Activated naive CD4-positive, alpha-beta T cell treated with anti-CD3 and anti-CD28 coated beads, Interleukin-2, amount 50 U/mL, for 24 hours (primary cell): ENCODE data around the gene SCAND1.

ENCODE experiments used
- H3K27ac Mint-ChIP-seq: one replicate; pipeline ENCODE4 v1.8.0; 2021; ENCODE audit warnings: mild to moderate bottlenecking, mixed read lengths
- H3K27me3 Mint-ChIP-seq: one replicate; pipeline ENCODE4 v1.8.0; 2021; ENCODE audit warnings: mixed read lengths
- H3K36me3 Mint-ChIP-seq: one replicate; pipeline ENCODE4 v1.8.0; 2021; ENCODE audit warnings: mixed read lengths
- H3K4me1 Mint-ChIP-seq: one replicate; pipeline ENCODE4 v1.8.0; 2021; ENCODE audit warnings: mixed read lengths
- H3K4me3 Mint-ChIP-seq: one replicate; pipeline ENCODE4 v1.8.0; 2021; ENCODE audit warnings: mild to moderate bottlenecking, mixed read lengths
- H3K9me3 Mint-ChIP-seq: one replicate; pipeline ENCODE4 v1.8.0; 2021; ENCODE audit warnings: mixed read lengths

Gene SCAND1

GRCh38 chr20:35941620-35942019, 12.7 kb downstream of the SCAND1 start:
- Mint-ChIP-seq H3K36me3 (peaks cover 3% of the 10 kb centered on the region), H3K4me1 (no peaks in the 10 kb centered on the region), H3K27ac (no peak overlapping the region), H3K9me3 (no peaks in the 10 kb centered on the region), H3K27me3 (no peaks in the 10 kb centered on the region), H3K4me3 (no peak overlapping the region)

- Mint-ChIP-seq H3K4me1 (no peaks in the 10 kb centered on the region), H3K9me3 (no peaks in the 10 kb centered on the region), H3K27ac (no peak overlapping the region), H3K36me3 (peaks cover 3% of the 10 kb centered on the region), H3K4me3 (no peak overlapping the region), H3K27me3 (no peaks in the 10 kb centered on the region)
Measured at GRCh38 chr20:35939264-35939663, 15.0 kb downstream of the SCAND1 start.

GRCh38 chr20:35934050-35934449, 20.3 kb downstream of the SCAND1 start:
- peaks cover 9% of the 10 kb centered on the region for H3K36me3 Mint-ChIP-seq
- H3K4me1 Mint-ChIP-seq: peaks cover 4% of the 10 kb centered on the region
- H3K27ac Mint-ChIP-seq: peak overlapping the region; percentile 59

GRCh38 chr20:35929301-35929700, 25.0 kb downstream of the SCAND1 start:
- Mint-ChIP-seq H3K36me3 (peaks cover 18% of the 10 kb centered on the region), H3K9me3 (no peaks in the 10 kb centered on the region), H3K4me3 (no peak overlapping the region), H3K4me1 (peaks cover 4% of the 10 kb centered on the region), H3K27ac (no peak overlapping the region), H3K27me3 (no peaks in the 10 kb centered on the region)

More at GRCh38 chr20:35934050-35934449, 20.3 kb downstream of the SCAND1 start:
- H3K9me3 Mint-ChIP-seq: no peaks in the 10 kb centered on the region
- no peaks in the 10 kb centered on the region for H3K27me3 Mint-ChIP-seq
- H3K4me3 Mint-ChIP-seq: no peak overlapping the region

- H3K4me3 Mint-ChIP-seq: no peak overlapping the region
- peaks cover 8% of the 10 kb centered on the region for H3K36me3 Mint-ChIP-seq
- no peaks in the 10 kb centered on the region for H3K9me3 Mint-ChIP-seq
- H3K4me1 Mint-ChIP-seq: no peaks in the 10 kb centered on the region
- no peak overlapping the region for H3K27ac Mint-ChIP-seq
- no peaks in the 10 kb centered on the region for H3K27me3 Mint-ChIP-seq
Measured at GRCh38 chr20:35920523-35920922, 33.8 kb downstream of the SCAND1 start.

GRCh38 chr20:35918021-35918420, 36.3 kb downstream of the SCAND1 start:
- no peaks in the 10 kb centered on the region for H3K9me3 Mint-ChIP-seq
- H3K4me3 Mint-ChIP-seq: no peak overlapping the region
- peak overlapping the region; percentile 5 for H3K27ac Mint-ChIP-seq
- no peaks in the 10 kb centered on the region for H3K4me1 Mint-ChIP-seq
- H3K27me3 Mint-ChIP-seq: no peaks in the 10 kb centered on the region
- H3K36me3 Mint-ChIP-seq: peaks cover 11% of the 10 kb centered on the region

- H3K27ac Mint-ChIP-seq: peak overlapping the region; percentile 35
- H3K4me1 Mint-ChIP-seq: no peaks in the 10 kb centered on the region
Measured at GRCh38 chr20:35917077-35917476, 37.2 kb downstream of the SCAND1 start.

GRCh38 chr20:35912881-35913280, 41.4 kb downstream of the SCAND1 start:
- H3K27ac Mint-ChIP-seq: peak overlapping the region; percentile 57

More at GRCh38 chr20:35917077-35917476, 37.2 kb downstream of the SCAND1 start:
- no peaks in the 10 kb centered on the region for H3K9me3 Mint-ChIP-seq
- no peaks in the 10 kb centered on the region for H3K27me3 Mint-ChIP-seq
- peaks cover 13% of the 10 kb centered on the region for H3K36me3 Mint-ChIP-seq
- H3K4me3 Mint-ChIP-seq: no peak overlapping the region

GRCh38 chr20:35910254-35910653, 44.0 kb downstream of the SCAND1 start:
- Mint-ChIP-seq H3K27ac (peak overlapping the region; percentile 55), H3K36me3 (peaks cover 14% of the 10 kb centered on the region), H3K4me1 (peaks cover 26% of the 10 kb centered on the region), H3K4me3 (no peak overlapping the region), H3K27me3 (no peaks in the 10 kb centered on the region), H3K9me3 (no peaks in the 10 kb centered on the region)

More at GRCh38 chr20:35912881-35913280, 41.4 kb downstream of the SCAND1 start:
- Mint-ChIP-seq H3K4me3 (no peak overlapping the region), H3K27me3 (no peaks in the 10 kb centered on the region), H3K4me1 (peaks cover 17% of the 10 kb centered on the region), H3K36me3 (peaks cover 10% of the 10 kb centered on the region), H3K9me3 (no peaks in the 10 kb centered on the region)

- Mint-ChIP-seq H3K9me3 (no peaks in the 10 kb centered on the region), H3K27ac (peak overlapping the region; percentile 55), H3K27me3 (no peaks in the 10 kb centered on the region), H3K4me3 (no peak overlapping the region), H3K36me3 (peaks cover 16% of the 10 kb centered on the region), H3K4me1 (peaks cover 31% of the 10 kb centered on the region)
Measured at GRCh38 chr20:35909796-35910195, 44.5 kb downstream of the SCAND1 start.

- H3K27ac Mint-ChIP-seq: no peak overlapping the region
- H3K36me3 Mint-ChIP-seq: peaks cover 14% of the 10 kb centered on the region
- H3K4me1 Mint-ChIP-seq: peaks cover 33% of the 10 kb centered on the region
- H3K4me3 Mint-ChIP-seq: no peak overlapping the region
- no peaks in the 10 kb centered on the region for H3K27me3 Mint-ChIP-seq
- H3K9me3 Mint-ChIP-seq: no peaks in the 10 kb centered on the region
Measured at GRCh38 chr20:35909176-35909575, 45.1 kb downstream of the SCAND1 start.

GRCh38 chr20:35908007-35908406, 46.3 kb downstream of the SCAND1 start:
- H3K27ac Mint-ChIP-seq: no peak overlapping the region

GRCh38 chr20:35907017-35907701, 47.1 kb downstream of the SCAND1 start:
- Mint-ChIP-seq H3K9me3 (no peaks in the 10 kb centered on the region), H3K27ac (no peak overlapping the region), H3K4me1 (peaks cover 38% of the 10 kb centered on the region), H3K4me3 (no peak overlapping the region), H3K36me3 (peaks cover 14% of the 10 kb centered on the region), H3K27me3 (no peaks in the 10 kb centered on the region)

More at GRCh38 chr20:35908007-35908406, 46.3 kb downstream of the SCAND1 start:
- Mint-ChIP-seq H3K4me3 (no peak overlapping the region), H3K9me3 (no peaks in the 10 kb centered on the region), H3K4me1 (peaks cover 33% of the 10 kb centered on the region), H3K36me3 (peaks cover 12% of the 10 kb centered on the region), H3K27me3 (no peaks in the 10 kb centered on the region)

GRCh38 chr20:35904982-35905663, 49.2 kb downstream of the SCAND1 start:
- H3K4me3 Mint-ChIP-seq: no peak overlapping the region
- peaks cover 16% of the 10 kb centered on the region for H3K36me3 Mint-ChIP-seq
- no peaks in the 10 kb centered on the region for H3K9me3 Mint-ChIP-seq
- H3K27ac Mint-ChIP-seq: peak overlapping the region; percentile 51
- peaks cover 46% of the 10 kb centered on the region for H3K4me1 Mint-ChIP-seq
- H3K27me3 Mint-ChIP-seq: no peaks in the 10 kb centered on the region

- Mint-ChIP-seq H3K36me3 (peaks cover 16% of the 10 kb centered on the region), H3K4me3 (no peak overlapping the region), H3K9me3 (no peaks in the 10 kb centered on the region), H3K27ac (no peak overlapping the region), H3K27me3 (no peaks in the 10 kb centered on the region), H3K4me1 (peaks cover 37% of the 10 kb centered on the region)
Measured at GRCh38 chr20:35903843-35904242, 50.5 kb downstream of the SCAND1 start.
